ENCODE results near the gene MT3. TPM values are rescaled to one million over a fixed set of nuclear protein-coding genes. Genes with fewer than 3 reads are reported as not detected.

The MT3 gene
- total and polyA plus RNA-seq, 2 of the 13 experiments (the other 11 are each of a cell fraction or from before 2014, with no cell fraction given), result not detected

DNA sequence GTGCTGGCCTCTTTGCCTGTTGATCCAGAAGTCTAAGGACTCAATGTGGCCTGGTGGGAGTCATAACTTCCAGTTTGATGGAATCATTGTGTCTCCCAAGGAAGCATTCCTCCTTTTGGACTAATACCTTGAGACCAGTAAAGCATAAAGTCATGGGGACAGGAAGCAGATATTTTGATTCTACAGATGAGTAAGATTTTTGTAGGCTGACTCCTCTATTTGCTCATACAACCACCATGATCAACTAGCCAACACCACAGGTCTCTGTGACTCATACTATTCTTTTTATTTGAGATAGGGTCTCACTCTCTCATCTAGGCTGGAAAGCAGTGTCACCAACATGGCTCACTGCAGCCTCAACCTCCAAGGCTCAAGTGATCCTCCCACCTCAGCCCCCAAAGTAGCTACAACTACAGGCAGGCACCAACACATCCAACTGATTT, 25.2 kb downstream of the MT3 start:
- Histone ChIP-seq H3K79me2 (ENCODE audit: insufficient read depth, low read length) (no peaks in the 10 kb centered on the region), H3K27me3 (ENCODE audit: control insufficient read depth in 1 of 2, insufficient read depth in 2 of 2, low read length in 2 of 2) (peaks cover 11 to 30% of the 10 kb centered on the region in 2 experiments; a peak in 4 of 5 replicates), H3K4me2 (ENCODE audit: low read depth, low read length) (no peak overlapping the region), H3K36me3 (replicated peaks in 1 of 2; ENCODE audit: control insufficient read depth in 1 of 2, insufficient read depth in 2 of 2, low read length in 2 of 2) (no peaks in the 10 kb centered on the region), H3K9me3 (ENCODE audit: low read length) (no peaks in the 10 kb centered on the region), H3K27ac (ENCODE audit: extremely low read length, insufficient read depth, low read length) (no peak overlapping the region), H3K9ac (ENCODE audit: insufficient read depth, low read depth, low read length) (no peak overlapping the region), H3K4me1 (ENCODE audit: insufficient read depth, low read length) (peaks cover 34% of the 10 kb centered on the region), H3K4me3 (replicated peaks in 1 of 3; ENCODE audit: insufficient read depth in 1 of 3, low read depth in 2 of 3, low read length in 3 of 3) (no peak overlapping the region), H4K20me1 (ENCODE audit: insufficient read depth, low read length) (no peaks in the 10 kb centered on the region), H2AFZ (ENCODE audit: low read length) (no peak overlapping the region)
- BruUV-seq (replicated peaks), result no TSS peak
- ChIA-PET POLR2A (interaction anchor here (1.5 kb wide), 1 partner anchor 11 kb away, joined by 6 read pairs; the partner anchor contains the start of gene MT1E), CTCF (ENCODE audit: low intra/inter-chr PET ratio, low total read pairs) (no interaction called here)
- TF ChIP-seq ISX (CRISPR knock-in tag; conservative IDR thresholded peaks at IDR 0.05) (no peak), FOSL2 (CRISPR knock-in tag; IDR thresholded peaks at IDR 0.05) (peak; percentile 28)
- peak; percentile 39 for DNase-seq (ENCODE audit: low spot score)
- intact Hi-C loops (cut with micrococcal nuclease; ENCODE audit: unreplicated experiment), result no loop called here
- FAIRE-seq, result no peak
- ATAC-seq, result no peak
- in situ Hi-C loops (cut with HindIII; ENCODE audit: extremely low pct_ligation_motif_present, low pct_unique_long_range_greater_than_20kb), result no loop called here

DNA sequence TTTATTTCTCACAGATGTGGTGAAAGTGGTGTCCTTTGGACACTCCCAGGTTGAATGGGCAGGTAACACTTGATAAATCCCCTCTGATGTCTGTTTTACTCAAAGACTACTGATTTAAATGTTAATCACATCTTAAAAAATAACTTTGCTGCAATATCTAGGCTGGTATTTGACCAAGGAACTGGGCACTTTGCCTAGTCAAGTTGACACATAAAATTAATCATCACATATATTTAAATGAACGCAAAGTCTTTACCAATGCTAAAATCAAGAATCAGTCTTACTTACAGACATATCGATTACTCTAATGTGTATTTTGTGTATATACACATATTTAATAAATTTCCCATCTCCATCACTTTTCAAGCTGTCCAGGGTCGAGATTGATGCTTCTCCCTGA, 26.0 kb downstream of the MT3 start:
- ChIA-PET POLR2A (interaction anchor here (1.5 kb wide), 1 partner anchor 10 kb away, joined by 6 read pairs; the partner anchor contains the start of gene MT1E), CTCF (ENCODE audit: low intra/inter-chr PET ratio, low total read pairs) (no interaction called here)
- Histone ChIP-seq H3K9ac (ENCODE audit: insufficient read depth, low read depth, low read length) (no peak overlapping the region), H3K4me1 (ENCODE audit: insufficient read depth, low read length) (peaks cover 26% of the 10 kb centered on the region), H3K27me3 (ENCODE audit: control insufficient read depth in 1 of 2, insufficient read depth in 2 of 2, low read length in 2 of 2) (peaks cover 11 to 33% of the 10 kb centered on the region in 2 experiments; a peak in 4 of 5 replicates), H3K4me3 (replicated peaks in 1 of 3; ENCODE audit: insufficient read depth in 1 of 3, low read depth in 2 of 3, low read length in 3 of 3) (no peak overlapping the region), H3K4me2 (ENCODE audit: low read depth, low read length) (no peak overlapping the region), H4K20me1 (ENCODE audit: insufficient read depth, low read length) (no peaks in the 10 kb centered on the region), H2AFZ (ENCODE audit: low read length) (no peak overlapping the region), H3K79me2 (ENCODE audit: insufficient read depth, low read length) (no peaks in the 10 kb centered on the region), H3K36me3 (replicated peaks in 1 of 2; ENCODE audit: control insufficient read depth in 1 of 2, insufficient read depth in 2 of 2, low read length in 2 of 2) (no peaks in the 10 kb centered on the region), H3K27ac (ENCODE audit: extremely low read length, insufficient read depth, low read length) (no peak overlapping the region), H3K9me3 (ENCODE audit: low read length) (no peaks in the 10 kb centered on the region)
- no TSS peak for BruUV-seq (replicated peaks)
- WGBS (ENCODE audit: low lambda C conversion rate), result 47% methylated on average over 3 of the region's 3 CpGs
- DNase-seq (ENCODE audit: low spot score) (no peak), FAIRE-seq (no peak), ATAC-seq (no peak)
- no peak for TF ChIP-seq ZNF598 (CRISPR knock-in tag; IDR thresholded peaks at IDR 0.05; ENCODE audit: borderline replicate concordance)
- no peak for TF ChIP-seq PLRG1 (conservative IDR thresholded peaks at IDR 0.05)
- TF ChIP-seq ZNF567 (CRISPR knock-in tag; IDR thresholded peaks at IDR 0.05; ENCODE audit: borderline replicate concordance), result no peak
- TF ChIP-seq, protein P1, sequence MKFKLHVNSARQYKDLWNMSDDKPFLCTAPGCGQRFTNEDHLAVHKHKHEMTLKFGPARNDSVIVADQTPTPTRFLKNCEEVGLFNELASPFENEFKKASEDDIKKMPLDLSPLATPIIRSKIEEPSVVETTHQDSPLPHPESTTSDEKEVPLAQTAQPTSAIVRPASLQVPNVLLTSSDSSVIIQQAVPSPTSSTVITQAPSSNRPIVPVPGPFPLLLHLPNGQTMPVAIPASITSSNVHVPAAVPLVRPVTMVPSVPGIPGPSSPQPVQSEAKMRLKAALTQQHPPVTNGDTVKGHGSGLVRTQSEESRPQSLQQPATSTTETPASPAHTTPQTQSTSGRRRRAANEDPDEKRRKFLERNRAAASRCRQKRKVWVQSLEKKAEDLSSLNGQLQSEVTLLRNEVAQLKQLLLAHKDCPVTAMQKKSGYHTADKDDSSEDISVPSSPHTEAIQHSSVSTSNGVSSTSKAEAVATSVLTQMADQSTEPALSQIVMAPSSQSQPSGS (CRISPR knock-in tag; IDR thresholded peaks at IDR 0.05), result no peak
- TF ChIP-seq ZNF841 (CRISPR knock-in tag; IDR thresholded peaks at IDR 0.05; ENCODE audit: borderline replicate concordance), result no peak
- no peak for TF ChIP-seq ZKSCAN8 (CRISPR knock-in tag; IDR thresholded peaks at IDR 0.05; ENCODE audit: borderline replicate concordance)
- TF ChIP-seq ZNF234 (CRISPR knock-in tag; conservative IDR thresholded peaks at IDR 0.05), result no peak
- TF ChIP-seq TSC22D2 (CRISPR knock-in tag; IDR thresholded peaks at IDR 0.05; ENCODE audit: borderline replicate concordance), result no peak
- in situ Hi-C loops (cut with HindIII; ENCODE audit: extremely low pct_ligation_motif_present, low pct_unique_long_range_greater_than_20kb), result no loop called here
- intact Hi-C loops (cut with micrococcal nuclease; ENCODE audit: unreplicated experiment), result no loop called here

Measured in HepG2 (cell line).